GM19397 (cell line): Measurements from ENCODE around the gene CTNND2.

Source experiments
- ATAC-seq: cut with Tn5 transposase; IDR thresholded peaks from one replicate; pipeline ENCODE4 v1.9.1; 2021; ENCODE audit warnings: mild to moderate bottlenecking, moderate library complexity; ENCODE audit not compliant: unreplicated experiment

CTNND2 gene

DNA sequence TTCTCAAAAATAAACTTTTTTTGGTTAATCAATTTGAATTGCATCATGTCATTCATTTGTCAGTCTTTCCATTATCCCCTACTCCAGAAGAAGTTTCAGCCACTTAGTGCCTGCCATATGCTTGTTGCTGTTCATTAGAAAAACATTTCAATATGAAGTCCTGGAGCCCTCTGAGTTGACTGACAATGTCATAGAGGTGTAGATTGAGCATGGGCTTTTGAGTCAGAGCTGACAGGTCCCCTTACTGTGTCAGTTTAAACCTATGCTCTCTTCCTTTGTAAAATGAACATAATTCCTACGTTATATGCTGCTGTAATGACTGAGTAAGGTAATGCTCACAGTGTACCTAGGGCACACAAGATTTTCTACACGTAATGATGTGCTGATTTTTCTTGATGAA is 114.0 kb downstream of the CTNND2 start:
- ATAC-seq = no peak

DNA sequence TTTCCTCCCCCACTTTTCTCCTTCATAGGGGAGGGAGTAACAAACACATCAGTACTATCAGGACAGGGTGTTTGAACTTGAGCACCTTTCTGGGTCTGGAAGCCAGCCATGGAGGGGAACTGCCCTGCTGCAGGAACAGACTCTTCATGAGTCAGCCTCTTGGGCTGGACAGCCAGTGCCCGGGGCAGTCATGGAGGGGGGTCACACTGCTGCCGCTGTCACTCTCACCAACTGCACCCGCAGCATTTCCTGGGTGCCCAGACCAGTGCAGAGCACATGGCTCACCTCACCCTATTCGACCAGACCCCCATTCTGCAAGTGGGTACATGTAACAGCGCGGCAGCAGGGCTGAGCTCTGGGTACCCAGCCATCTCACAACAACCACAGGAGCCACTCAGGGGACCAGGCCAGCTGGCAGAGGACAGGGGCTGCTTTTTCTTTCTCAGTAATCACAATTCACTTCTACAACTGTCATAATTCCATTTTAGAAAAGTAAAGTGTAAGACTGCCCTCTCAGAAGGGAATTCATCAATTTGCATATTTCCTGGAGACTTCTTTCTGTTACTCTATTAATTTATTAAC is 118.4 kb downstream of the CTNND2 start:
- no peak for ATAC-seq

DNA sequence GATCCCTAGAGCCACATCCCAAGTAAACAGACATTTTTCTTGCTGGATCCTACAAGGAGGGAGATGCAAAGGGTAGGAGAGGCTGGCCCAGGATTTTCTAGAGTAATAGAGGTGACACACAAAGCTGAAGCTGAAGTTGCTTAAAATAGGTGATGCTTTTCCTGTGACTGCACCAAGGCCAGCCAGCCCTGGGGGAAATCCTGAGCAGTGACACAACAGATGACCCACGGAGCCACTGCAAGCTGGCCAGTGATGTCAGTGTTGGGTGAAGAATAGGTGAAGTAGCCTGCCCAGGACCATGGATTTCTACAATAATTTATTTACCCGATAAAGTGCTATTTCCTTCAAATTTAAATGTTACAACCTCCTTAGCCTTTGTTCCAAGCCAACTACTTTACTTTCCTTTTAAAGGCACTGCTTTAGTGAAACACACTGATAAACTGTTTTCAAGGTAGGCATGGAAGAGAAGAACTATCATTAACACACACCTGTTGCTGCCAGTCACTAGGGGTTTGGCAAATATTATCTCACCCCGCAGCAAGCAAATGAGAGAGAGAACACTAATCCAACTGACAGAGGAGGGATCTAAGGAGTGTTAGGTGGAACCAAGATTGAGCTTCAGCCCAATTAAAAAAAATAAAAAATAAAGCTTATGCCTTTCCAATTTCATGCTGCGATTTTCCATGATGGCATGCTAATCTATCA is 123.5 kb downstream of the CTNND2 start:
- no peak for ATAC-seq

DNA sequence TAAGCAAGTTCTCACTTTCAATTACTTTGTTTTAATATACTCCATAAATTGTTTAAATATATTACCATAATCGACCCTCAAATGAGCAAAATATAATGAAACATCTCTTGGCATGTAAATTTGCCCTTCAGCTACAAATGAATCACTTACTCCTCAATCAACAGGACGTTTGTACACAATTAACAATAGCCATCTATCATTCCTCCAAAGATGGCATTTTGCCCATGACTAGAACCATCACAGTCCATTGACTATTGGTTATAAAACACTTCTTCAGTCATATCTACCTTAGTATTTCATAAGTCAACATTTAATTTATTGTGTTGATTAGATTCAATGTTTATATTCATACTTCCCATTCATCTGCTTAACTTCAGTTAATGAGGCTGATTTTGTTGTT is 127.2 kb downstream of the CTNND2 start:
- ATAC-seq = no peak

DNA sequence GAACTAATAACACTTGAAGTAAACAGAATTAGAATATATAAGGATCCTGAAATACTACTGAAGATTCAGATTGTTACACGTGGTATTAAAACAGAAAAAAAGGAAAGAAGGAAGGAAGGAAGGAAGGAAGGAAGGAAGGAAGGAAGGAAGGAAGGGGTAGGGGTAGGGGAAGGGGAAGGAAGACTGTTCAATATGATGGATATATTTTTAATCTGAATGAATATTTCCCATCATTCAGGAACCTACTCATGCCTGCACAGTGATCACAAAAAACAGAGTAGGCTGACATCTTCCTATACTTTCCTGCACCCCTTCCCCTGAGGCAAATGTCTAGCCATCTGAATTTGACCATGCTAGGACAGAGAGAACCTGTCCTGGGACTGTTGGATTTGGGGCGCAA is 133.9 kb downstream of the CTNND2 start:
- ATAC-seq = no peak

DNA sequence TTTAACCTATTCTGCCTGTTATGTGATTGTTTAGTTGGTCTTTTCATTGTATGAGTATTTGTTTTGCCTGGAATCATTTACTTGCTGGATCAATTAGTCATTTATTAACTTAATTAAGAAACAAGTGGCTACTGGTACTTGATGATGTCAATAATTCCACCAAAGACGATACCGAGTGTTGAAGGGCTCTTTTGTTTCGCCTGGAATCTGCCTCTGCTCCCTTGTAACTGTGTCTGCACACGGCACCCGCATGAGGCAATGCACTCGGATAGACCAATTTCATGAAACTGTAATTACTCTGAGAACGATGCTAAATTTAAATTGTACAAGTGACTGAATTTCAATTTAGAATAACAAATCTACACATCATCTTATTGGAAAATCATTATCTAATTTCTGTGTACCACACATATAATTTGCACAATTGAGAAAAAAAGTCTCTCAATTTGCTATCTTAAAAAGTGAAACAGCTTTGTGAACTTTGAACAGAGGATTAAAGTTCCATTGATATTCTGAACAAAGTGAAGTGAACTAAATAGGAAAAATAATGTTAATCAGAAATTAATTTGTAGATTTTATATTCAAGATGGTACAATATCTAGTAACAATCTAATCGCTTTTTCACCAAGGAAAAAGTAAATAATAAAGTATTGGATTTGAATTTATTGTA is 143.2 kb downstream of the CTNND2 start:
- ATAC-seq = no peak

DNA sequence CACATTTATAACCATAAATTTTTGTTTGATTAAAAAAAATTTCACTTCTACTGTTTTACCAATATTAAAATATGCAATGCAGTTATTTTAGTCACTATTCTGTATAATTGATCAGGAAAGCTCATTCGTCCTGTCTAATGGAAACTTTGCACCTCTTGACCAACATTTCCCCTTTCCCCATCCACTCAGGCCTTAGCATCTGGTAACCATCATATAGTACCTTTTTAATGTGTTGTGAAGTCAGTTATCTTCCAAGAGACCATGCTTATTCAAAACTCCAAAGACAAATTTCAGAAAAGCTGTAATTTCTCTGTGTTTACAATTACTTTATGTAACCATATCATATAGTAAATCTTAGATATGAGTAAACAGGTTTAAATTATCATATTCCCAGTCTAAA is 145.9 kb downstream of the CTNND2 start:
- ATAC-seq = no peak

DNA sequence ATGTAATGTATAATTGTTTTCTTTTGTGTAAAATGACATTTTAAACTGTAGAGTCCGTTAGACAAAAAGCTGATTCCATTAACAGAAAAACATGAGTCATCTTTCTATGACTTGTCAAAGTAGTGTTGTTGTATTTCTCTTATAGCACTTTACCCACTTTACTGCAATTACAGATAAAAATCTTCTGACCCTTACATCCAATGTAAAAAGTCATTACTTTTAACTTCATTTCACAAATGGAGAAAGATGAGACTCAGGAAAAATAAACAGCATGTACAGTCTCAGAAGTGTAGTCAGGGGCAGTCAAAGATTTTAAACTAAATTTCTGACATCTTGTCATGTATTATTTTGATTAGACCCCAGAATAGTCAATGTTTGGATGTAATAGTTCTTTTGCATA is 146.6 kb downstream of the CTNND2 start:
- no peak for ATAC-seq

DNA sequence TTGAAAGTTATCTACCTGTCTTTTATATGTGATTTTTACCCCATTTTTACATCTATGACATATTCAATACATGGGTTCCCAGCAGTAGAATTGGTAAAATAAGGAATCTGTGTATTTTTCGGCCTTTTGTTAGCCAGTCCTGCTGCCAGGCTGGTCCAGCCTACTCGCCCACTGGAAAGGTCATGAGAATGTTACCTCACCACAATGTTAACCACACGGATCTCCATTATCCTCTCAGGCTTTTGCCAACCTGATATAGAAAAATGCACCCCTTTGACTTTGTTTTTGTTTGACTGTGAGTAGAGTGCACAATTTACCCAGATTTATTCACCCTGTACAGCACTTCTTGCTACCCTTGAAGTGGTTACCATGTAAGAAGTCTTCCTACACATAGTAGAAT is 167.2 kb downstream of the CTNND2 start:
- no peak for ATAC-seq

DNA sequence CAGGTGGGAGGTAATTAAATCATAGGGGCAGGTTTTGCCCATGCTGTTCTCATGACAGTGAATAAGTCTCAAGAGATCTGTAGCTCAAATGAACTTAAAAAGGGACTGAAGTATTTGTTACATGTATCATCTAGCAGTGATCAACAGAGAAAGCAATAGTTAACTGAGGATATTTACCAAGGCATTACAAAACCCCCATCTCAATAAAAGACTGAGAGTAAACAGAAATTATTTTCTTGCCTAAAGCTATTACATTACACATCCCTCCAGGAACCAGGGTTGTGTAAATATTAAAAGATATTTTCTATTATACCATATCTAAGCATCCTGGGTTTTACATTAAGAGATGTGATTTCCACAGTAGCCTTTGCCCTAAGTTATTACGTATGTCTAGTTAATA is 169.9 kb downstream of the CTNND2 start:
- no peak for ATAC-seq

DNA sequence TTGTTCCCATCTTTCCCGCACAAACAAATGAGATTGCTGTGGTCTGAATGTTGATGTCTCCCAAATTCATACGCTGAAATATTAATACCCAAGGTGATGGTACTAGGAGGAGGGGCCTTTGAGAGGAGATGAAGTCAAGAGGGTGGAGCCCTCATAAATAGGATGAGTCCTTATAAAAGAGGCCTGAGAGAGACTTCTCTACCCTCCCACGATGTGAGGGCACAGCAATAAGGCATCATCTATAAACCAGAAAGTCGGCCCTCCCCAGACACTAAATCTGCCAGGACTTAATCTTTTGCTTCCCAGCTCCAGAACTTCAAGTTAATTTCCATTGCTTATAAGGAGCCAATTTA is 170.4 kb downstream of the CTNND2 start:
- no peak for ATAC-seq

DNA sequence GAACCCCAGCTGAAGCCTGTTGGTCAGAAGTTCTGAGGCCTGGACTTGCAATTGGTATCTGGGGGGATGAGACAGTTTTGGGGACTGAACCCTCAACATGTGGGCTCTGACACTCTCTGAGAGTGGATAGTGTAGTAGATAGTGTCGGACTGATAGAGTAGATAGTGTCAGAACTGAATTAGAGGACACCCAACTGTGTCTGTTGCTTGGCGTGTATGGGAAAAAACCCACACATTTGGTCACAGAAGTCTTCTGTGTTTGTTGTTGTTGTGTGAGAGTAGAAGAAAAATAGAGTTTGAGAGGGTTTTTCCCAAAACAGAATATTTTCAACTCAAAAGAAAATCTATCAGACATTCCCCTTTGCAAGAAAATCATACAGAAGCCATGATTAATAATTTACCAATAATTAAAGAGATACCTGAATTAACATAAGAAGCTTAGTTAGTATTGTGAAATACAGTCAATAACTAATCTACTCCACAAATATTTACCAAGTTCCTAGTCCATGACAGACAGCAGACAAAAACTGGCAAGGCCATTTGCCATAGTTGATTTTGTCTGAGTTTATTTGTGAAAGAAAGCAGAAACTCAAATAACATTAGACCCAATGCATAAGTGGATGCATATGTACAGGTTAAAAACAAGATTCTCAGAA is 170.9 kb downstream of the CTNND2 start:
- ATAC-seq = no peak

DNA sequence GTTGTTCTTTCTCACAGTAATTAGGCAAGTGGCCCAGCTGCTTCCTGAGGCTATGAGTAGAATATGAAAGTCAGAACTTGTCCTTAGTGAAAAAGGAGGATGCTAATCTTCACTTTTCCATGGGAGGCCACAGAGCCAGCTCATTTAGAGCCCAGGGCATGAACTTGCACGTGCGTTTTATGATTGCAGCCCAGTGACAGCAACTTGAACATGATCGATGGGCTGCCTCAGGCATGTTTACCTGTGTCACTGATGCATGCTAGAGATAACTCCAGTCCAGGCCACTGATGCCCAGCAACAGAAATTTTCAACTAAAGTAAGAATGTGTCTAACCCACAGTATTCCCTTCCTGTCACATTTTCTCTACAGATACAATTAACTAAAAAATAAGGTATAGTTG is 179.3 kb downstream of the CTNND2 start:
- no peak for ATAC-seq

DNA sequence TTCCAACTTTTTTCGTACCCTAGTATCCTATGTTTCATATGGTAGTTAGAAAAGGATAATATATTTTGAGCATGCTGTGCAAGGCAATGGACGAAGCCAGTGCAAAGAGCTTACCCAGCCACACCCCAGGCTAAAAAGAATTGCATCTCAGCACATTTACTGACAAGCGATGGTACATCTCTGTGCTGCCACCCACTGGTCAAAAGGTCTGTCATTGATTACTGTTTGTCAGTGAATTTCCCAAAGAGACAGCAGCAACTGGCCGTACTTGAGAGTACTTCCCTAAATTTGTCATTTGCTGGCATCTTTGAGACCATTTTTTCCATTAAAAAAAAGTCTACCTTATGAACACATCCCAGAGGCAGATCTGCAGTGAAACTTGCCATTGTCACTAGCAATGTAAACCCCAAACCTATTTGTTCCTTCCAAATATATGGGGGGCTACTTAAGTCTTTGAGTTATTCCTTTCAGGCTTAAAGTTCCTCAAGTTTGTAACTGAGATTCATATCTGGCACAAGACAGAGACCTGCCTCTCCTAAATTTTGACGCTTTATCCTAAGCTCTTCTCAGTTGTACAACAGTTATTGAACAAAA is 184.3 kb downstream of the CTNND2 start:
- no peak for ATAC-seq

DNA sequence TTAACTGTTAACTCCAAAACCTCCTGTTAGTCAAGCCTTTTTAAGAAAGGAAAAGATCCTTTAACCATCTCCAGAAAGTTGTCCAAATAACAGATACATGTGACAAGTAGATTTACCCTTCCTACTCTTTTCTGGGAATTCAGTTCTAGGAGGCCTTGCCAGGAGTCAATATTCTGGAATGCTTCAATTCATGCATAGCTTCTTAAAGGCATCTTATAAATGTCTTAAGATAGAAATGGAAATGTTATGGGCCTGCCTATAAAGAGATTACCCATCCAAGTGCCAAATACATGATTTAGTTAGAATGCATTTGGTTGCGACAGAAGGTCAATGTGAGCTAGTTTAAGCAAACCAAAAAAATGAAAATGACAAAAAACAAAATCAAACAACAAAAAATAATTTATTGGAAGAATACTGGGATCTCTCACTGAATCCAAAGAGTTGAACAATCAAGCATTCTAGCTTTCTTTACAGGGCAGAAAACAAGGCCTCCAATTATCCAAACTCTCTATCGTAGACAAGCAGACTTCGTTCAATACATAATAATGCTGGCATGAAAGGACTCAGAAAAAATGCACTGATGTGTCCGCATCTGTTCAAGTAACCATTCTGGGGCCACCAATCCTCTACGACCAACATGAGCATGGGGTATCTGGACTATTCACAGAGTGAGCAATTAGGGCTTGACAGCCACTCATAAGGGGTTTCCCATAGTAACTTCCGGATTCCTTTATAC is 188.6 kb downstream of the CTNND2 start:
- ATAC-seq = no peak

DNA sequence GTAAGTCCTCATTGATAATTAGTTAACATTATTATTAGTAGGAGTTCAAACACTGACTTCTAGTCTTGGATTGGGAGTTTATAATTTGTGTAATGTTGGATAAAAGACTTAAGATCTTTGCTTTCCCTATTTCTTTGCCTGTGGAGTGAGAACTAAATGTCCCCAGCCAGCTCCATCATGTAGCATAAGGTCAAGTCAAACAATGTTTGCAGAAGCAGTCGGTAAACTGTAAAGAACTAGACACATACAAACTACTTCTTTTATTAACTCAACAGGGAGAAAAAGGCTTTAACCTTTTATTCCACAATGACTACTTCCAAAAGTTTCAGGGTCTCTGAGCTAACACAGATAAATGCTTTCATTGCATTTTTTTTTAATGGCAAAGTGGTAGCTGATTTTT is 192.3 kb downstream of the CTNND2 start:
- no peak for ATAC-seq

DNA sequence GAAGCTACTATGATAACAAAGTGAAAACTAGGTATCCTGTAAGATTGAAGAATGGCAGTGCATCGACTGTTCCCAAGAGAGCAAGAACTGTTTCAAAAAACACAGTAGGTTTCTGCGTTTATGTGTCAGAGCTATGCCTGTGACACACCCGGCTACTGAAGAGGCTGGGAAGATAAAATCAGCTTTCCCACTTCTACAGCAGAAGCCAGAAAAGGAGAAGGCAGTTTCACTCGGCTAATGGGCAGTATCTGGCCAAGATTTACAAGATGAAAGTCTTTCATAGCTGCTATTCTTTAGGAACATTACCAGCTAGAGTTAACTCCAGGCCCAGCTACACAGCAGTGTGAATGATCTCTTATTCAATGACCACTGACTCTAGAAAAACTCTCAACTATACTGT is 195.2 kb downstream of the CTNND2 start:
- ATAC-seq = no peak

DNA sequence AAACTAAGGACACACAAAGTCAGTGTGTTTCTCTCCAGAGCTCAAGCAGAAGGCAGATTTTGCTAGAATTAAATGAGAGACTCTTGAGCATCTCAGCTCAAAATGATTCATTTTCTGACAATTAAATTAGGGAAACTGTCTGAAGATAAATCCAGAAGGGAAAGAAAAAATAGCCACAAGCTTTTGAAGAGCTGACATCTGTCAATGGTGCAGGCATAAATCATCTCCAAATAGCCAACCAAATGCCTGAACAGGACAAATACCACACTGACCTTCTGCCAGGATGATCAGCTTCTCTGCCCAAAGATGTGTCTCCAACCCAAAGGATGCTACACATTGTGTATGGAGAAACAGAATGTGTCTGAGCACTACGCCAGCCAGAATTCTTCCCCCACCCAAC is 199.3 kb downstream of the CTNND2 start:
- no peak for ATAC-seq

DNA sequence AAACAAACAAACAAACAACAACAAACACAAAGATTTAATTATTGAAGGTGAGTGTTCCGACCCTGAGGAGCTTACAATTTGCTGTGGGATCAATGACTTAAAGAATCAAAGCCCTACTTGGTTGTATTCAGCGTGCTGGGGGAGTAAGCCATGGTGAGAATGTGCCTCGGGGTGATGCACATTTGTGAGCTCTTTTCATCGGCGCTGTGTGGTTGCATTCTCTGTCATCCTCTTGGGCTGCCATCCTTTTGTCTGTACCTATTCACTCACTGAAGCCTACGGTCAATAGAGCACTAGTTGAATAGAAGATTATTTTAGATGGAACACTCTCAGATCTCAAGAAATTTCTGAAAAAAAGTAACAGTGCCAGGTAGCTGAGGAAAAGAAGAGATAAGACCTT is 203.9 kb downstream of the CTNND2 start:
- ATAC-seq = no peak

DNA sequence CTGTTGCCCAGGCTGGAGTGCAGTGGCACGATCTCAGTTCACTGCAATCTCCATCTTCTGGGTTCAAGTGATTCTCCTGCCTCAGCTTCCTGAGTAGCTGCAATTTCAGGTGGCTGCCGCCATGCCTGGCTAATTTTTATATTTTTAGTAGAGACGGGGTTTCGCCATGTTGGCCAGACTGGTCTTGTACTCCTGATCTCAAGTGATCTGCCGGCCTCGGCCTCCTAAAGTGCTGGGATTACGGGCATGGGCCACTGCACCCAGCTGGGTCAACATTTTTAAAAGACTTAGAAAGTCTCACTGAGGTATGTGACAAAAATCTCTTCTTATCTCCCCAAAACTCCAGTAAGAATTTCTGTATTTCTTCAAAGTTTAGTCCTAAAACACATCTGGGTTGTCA is 211.6 kb downstream of the CTNND2 start:
- no peak for ATAC-seq

DNA sequence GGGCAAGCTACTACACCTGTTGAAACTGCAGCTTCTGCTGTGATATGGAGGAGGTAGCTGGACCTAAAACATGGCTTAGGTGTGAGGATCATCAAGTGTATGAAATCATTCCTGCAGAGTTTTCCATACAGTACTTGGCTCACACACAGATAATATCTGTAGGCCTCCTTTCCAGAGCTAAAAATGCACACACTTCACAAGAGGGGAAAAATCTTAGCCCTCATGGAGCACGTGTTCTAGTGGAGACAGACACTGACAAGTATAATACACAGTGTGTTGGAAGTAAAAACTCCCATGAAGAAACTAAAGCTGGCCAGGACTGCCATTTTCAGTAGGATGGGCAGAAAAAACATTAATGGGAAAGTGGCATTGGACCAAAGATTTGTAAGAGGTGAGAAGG is 216.7 kb downstream of the CTNND2 start:
- no peak for ATAC-seq
